Kidney (tissue), 14 donors: Measurements from ENCODE around the gene TSPAN12. TPM values are rescaled to one million over a fixed set of nuclear protein-coding genes. Genes with fewer than 3 reads are reported as not detected.
A peak's percentile ranks its signal among the peaks of the same experiment; 100 is the strongest.

Source experiments
- DNase-seq, 5 donors: peaks; one replicate each; pipeline ENCODE4 v3.0.0-alpha.2; 2013 to 2020
- FAIRE-seq: peaks from 2 replicates; lab custom pipeline; 2012; peaks lifted over from hg19 to GRCh38; lab: Jason Lieb, UNC
- H3K27ac ChIP-seq, 2 donors: one replicate each; pipeline ENCODE4 v1.7.0; 2013; ENCODE audit warnings: low read depth in 2 of 2, low read length in 2 of 2, inconsistent platforms in 1 of 2
- H3K27me3 ChIP-seq: one replicate; pipeline ENCODE4 v1.7.1; 2013; ENCODE audit warnings: low read length, inconsistent platforms; ENCODE audit not compliant: control insufficient read depth, insufficient read depth
- H3K36me3 ChIP-seq, 3 donors: one replicate each; pipeline versions ENCODE4 v1.7.0 to v1.7.1; 2013; ENCODE audit warnings: low read length in 3 of 3, control low read depth in 1 of 3, inconsistent platforms in 1 of 3; ENCODE audit not compliant: insufficient read depth in 3 of 3, control insufficient read depth in 2 of 3
- H3K4me1 ChIP-seq, 3 donors: one replicate each; pipeline versions ENCODE4 v1.7.0 to v1.7.1; 2013; ENCODE audit warnings: low read length in 3 of 3, inconsistent platforms in 1 of 3, low read depth in 1 of 3; ENCODE audit not compliant: control insufficient read depth in 2 of 3, insufficient read depth in 2 of 3
- H3K4me3 ChIP-seq, 3 donors: one replicate each; pipeline versions ENCODE4 v1.7.0 to v1.8.1; 2013; ENCODE audit warnings: low read length in 3 of 3, control low read depth in 1 of 3, inconsistent platforms in 1 of 3
- H3K9ac ChIP-seq, 3 donors: one replicate each; pipeline versions ENCODE4 v1.7.0 to v1.7.1; 2013; ENCODE audit warnings: low read length in 3 of 3, control low read depth in 1 of 3, inconsistent platforms in 1 of 3
- H3K9me3 ChIP-seq, 3 donors: one replicate each; pipeline versions ENCODE4 v1.7.0 to v1.7.1; 2013; ENCODE audit warnings: low read length in 3 of 3, control low read depth in 1 of 3, inconsistent platforms in 1 of 3; ENCODE audit not compliant: control insufficient read depth in 2 of 3, insufficient read depth in 1 of 3
- CTCF ChIP-seq: IDR thresholded peaks from 3 replicates; pipeline ENCODE4 v1.5.1; 2012; ENCODE audit warnings: mild to moderate bottlenecking, moderate library complexity, borderline replicate concordance; ENCODE audit not compliant: insufficient read depth; ENCODE audit errors: extremely low read depth
- intact Hi-C: fragments of 100-400 bp; cut with DNase I; formaldehyde crosslinking; loops from one replicate; pipeline ENCODE4 v1.11.1; 2022
- polyA plus RNA-seq: library from polyadenylated mRNA; stranded (reverse); fragments of 350-450 nt; fragmentation: Illumina TruSeq; extraction: RNeasy Lipid Tissue Mini Kit (QIAGEN cat#74804); gene quantifications from one replicate; pipeline ENCODE4 v1.2.3, GENCODE V29; 2014; ENCODE audit warnings: low read depth, low replicate concordance; ENCODE audit not compliant: insufficient read depth
- total RNA-seq: library from RNA; stranded (reverse); fragmentation: NEBNext Ultra II Directional; extraction: Animal tissue kit (Norgen Biotek cat#: 25700); gene quantifications from one replicate; pipeline ENCODE4 v1.2.1, GENCODE V29; 2021
- donor health status: control.
- donor health status: control.
- donor health status: control.
- donor health status: control.
- donor health status: control.
- donor health status: DM: yes; HTN: yes; CAD: no.
- donor health status: Normal renal cell carcinoma (clear cell type).

Gene TSPAN12
- total and polyA plus RNA-seq, 2 donors from 2014 or later, result 44.2 to 76.5 TPM

GRCh38 chr7:120802751-120803150 lies 55.2 kb downstream of the TSPAN12 start:
- H3K9ac ChIP-seq, result no peak overlapping the region
- no peaks in the 10 kb centered on the region for H3K9me3 ChIP-seq
- H3K4me1 ChIP-seq, result peaks cover 0 to 12% (median 2%) of the 10 kb centered on the region in 3 donors
- intact Hi-C loops, result loop anchor here (10.0 kb wide), 1 partner anchor 142 kb away; no protein-coding TSS in a partner anchor
- no peak for TF ChIP-seq CTCF
- no peaks in the 10 kb centered on the region for H3K27me3 ChIP-seq
- H3K27ac ChIP-seq, result no peak overlapping the region
- no peaks in the 10 kb centered on the region for H3K36me3 ChIP-seq
- DNase-seq, result no peak
- H3K4me3 ChIP-seq, result no peak overlapping the region
- no peak for FAIRE-seq

- Histone ChIP-seq H3K27ac (no peak overlapping the region), H3K27me3 (no peaks in the 10 kb centered on the region), H3K9ac (no peak overlapping the region), H3K36me3 (no peaks in the 10 kb centered on the region), H3K4me1 (no peaks in the 10 kb centered on the region), H3K9me3 (no peaks in the 10 kb centered on the region), H3K4me3 (no peak overlapping the region)
- intact Hi-C loops, result loop anchor here (10.0 kb wide), 1 partner anchor 145 kb away; no protein-coding TSS in a partner anchor
- peak in 1 of 5 donors; percentile 23 for DNase-seq
- no peak for FAIRE-seq
- TF ChIP-seq CTCF, result no peak
Observed at GRCh38 chr7:120799813-120800475, 58.0 kb downstream of the TSPAN12 start.

- intact Hi-C loops, result no loop called here
- Histone ChIP-seq H3K9me3 (no peaks in the 10 kb centered on the region), H3K4me1 (no peaks in the 10 kb centered on the region), H3K4me3 (no peak overlapping the region), H3K9ac (no peak overlapping the region), H3K36me3 (no peaks in the 10 kb centered on the region), H3K27me3 (no peaks in the 10 kb centered on the region), H3K27ac (no peak overlapping the region)
- no peak for TF ChIP-seq CTCF
- peak in 1 of 5 donors; percentile 22 for DNase-seq
- FAIRE-seq, result no peak
Observed at GRCh38 chr7:120799147-120799546, 58.8 kb downstream of the TSPAN12 start.
